Body of pancreas (tissue), 4 donors: ENCODE measurements around the gene SAMD13. TPM values are rescaled to one million over a fixed set of nuclear protein-coding genes. Genes with fewer than 3 reads are reported as not detected.

Source experiments
- ATAC-seq: fragments of 150-250 bp; one replicate; pipeline ENCODE4 v1.9.1; 2016
- DNase-seq, 4 donors: peaks; one replicate each; pipeline ENCODE4 v3.0.0-alpha.2; 2019
- H3K27ac ChIP-seq, 4 donors: fragments of 200-600 bp; sonication (generic); 1 replicate in 3 of 4; 2 replicates in 1 of 4; pipeline versions ENCODE4 v1.5.1 to v1.6.1; 2016 to 2019; ENCODE audit warnings: mild to moderate bottlenecking in 1 of 4, mixed read lengths in 1 of 4, moderate library complexity in 1 of 4
- H3K27me3 ChIP-seq, 2 donors: fragments of 200-600 bp; sonication (generic); one replicate each; pipeline ENCODE4 v1.6.0; 2016; ENCODE audit warnings: mild to moderate bottlenecking in 1 of 2
- H3K36me3 ChIP-seq, 2 donors: fragments of 200-600 bp; sonication (generic); replicated peaks in 1 of 2; 2 replicates each; pipeline ENCODE4 v1.5.1; 2016; ENCODE audit warnings: low read depth in 2 of 2; ENCODE audit not compliant: insufficient read depth in 1 of 2
- H3K4me1 ChIP-seq: fragments of 200-600 bp; sonication (generic); one replicate; pipeline ENCODE4 v1.6.0; 2016
- H3K4me3 ChIP-seq, 2 donors: fragments of 200-600 bp; sonication (generic); 1 replicate in 1 of 2; 2 replicates in 1 of 2; pipeline ENCODE4 v1.5.1; 2016 to 2019
- H3K9me3 ChIP-seq, 3 donors: fragments of 200-600 bp; sonication (generic); 1 replicate in 2 of 3; 2 replicates in 1 of 3; pipeline ENCODE4 v1.5.1; 2016
- CTCF ChIP-seq, 7 experiments: fragments of 450-650 bp in 4 of 7; fragments of 200-600 bp in 3 of 7; sonication (generic) in 3 of 7; IDR thresholded peaks; one replicate each; pipeline ENCODE4 v1.5.1; 2016 to 2019; ENCODE audit warnings: antibody characterized with exemption in 7 of 7
- POLR2A ChIP-seq, 3 donors: fragments of 450-650 bp; IDR thresholded peaks; one replicate each; pipeline ENCODE4 v1.6.1; 2016; ENCODE audit warnings: antibody characterized with exemption in 3 of 3, mild to moderate bottlenecking in 2 of 3
- WGBS, 2 donors: methylation state at CpG; one replicate each; pipeline ENCODE4 v1.1.5; 2017; 5-methylcytosine and 5-hydroxymethylcytosine counted together
- intact Hi-C: fragments of 100-400 bp; cut with DNase I; formaldehyde crosslinking; loops from one replicate; pipeline ENCODE4 v1.15.1; 2023
- total RNA-seq, 2 donors: library from RNA; depleted of rRNA; stranded (reverse); fragments of >200 nt; gene quantifications; one replicate each; pipeline ENCODE4 v1.1.0, GENCODE V29; 2016

Gene SAMD13
- total RNA-seq, 2 donors from 2014 or later: 0.66 to 1.3 TPM

GRCh38 chr1:84376000-84376910 lies 74.7 kb downstream of the SAMD13 start:
- TF ChIP-seq CTCF (IDR thresholded peaks at IDR 0.05) (no peak), POLR2A (IDR thresholded peaks at IDR 0.05) (no peak)
- no peaks in the 10 kb centered on the region for H3K9me3 ChIP-seq
- H3K36me3 ChIP-seq: no peaks in the 10 kb centered on the region
- H3K4me3 ChIP-seq: no peak overlapping the region
- peaks cover 8% of the 10 kb centered on the region for H3K4me1 ChIP-seq
- DNase-seq: no peak
- intact Hi-C loops: no loop called here
- no peak for ATAC-seq
- 88 to 89% methylated on average over 7 of the region's 7 CpGs for WGBS, 2 donors
- H3K27me3 ChIP-seq: no peaks in the 10 kb centered on the region
- H3K27ac ChIP-seq: no peak overlapping the region

- Histone ChIP-seq H3K4me3 (no peak overlapping the region), H3K36me3 (no peaks in the 10 kb centered on the region), H3K27ac (no peak overlapping the region), H3K4me1 (peaks cover 8% of the 10 kb centered on the region), H3K9me3 (no peaks in the 10 kb centered on the region), H3K27me3 (no peaks in the 10 kb centered on the region)
- ATAC-seq (no peak), DNase-seq (peak in 2 of 4 donors; percentile 16 to 23)
- 38 to 47% methylated on average over 3 of the region's 3 CpGs for WGBS, 2 donors
- TF ChIP-seq CTCF (IDR thresholded peaks at IDR 0.05) (no peak), POLR2A (IDR thresholded peaks at IDR 0.05) (no peak)
- intact Hi-C loops: no loop called here
Measured at GRCh38 chr1:84377480-84378095, 76.1 kb downstream of the SAMD13 start.

DNA sequence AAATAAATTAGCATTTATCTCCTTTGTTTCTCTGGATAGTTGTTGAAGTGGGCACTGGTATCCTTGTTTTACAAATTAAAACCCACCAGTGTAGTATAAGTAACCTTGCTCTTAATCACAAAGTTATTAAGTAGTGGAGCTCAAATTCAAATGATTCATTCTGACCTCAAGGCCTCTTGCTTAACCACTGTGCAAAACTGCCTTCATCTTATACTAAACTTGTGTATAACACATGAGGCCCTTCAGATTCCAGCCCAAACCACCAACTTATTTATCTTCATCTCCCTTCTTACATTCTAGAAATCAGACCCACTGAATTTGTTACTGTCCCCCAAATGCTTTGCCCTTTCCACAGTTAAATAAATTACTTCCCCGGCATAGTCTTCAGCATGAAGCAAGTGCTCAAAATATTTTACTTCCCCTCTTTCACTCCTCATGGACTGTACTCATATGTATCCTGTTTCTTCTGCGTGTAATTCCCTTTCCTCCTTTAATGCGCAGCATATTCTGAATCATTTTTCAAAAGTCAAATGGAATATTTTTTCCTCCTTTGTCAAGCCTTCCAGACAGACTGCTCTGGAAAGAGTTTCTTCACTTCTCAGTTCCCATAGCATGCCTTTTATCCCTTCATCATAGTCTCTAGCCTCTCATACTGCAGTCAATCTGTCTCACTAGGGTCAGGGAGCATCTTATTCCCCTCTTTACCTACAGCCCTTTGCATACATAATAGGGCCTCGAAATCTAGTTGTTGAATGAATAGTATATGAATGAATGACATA lies 77.8 kb downstream of the SAMD13 start:
- Histone ChIP-seq H3K9me3 (no peaks in the 10 kb centered on the region), H3K27ac (no peak overlapping the region), H3K4me3 (no peak overlapping the region), H3K27me3 (no peaks in the 10 kb centered on the region), H3K36me3 (no peaks in the 10 kb centered on the region), H3K4me1 (peaks cover 8% of the 10 kb centered on the region)
- 85 to 88% methylated on average over 4 of the region's 4 CpGs for WGBS, 2 donors
- ATAC-seq: no peak
- no peak for DNase-seq
- TF ChIP-seq POLR2A (IDR thresholded peaks at IDR 0.05): no peak
- TF ChIP-seq CTCF (IDR thresholded peaks at IDR 0.05): no peak
- intact Hi-C loops: no loop called here

DNA sequence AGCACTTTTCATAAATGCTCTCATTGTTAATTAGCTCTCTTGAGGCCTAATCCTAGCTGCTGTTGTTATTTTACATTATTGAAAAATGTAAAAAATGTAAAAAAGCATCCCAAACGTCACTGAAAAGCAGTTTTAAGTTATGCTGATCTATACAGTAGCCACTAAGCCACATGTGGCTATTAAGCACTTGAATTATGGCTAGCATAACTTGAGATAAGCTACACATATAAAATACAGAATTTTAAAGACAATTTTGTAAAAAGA lies 78.3 kb downstream of the SAMD13 start:
- DNase-seq (no peak), ATAC-seq (no peak)
- TF ChIP-seq POLR2A (IDR thresholded peaks at IDR 0.05) (no peak), CTCF (IDR thresholded peaks at IDR 0.05) (no peak)
- WGBS, 2 donors: 59 to 72% methylated on average over 1 of the region's 1 CpG
- H3K4me3 ChIP-seq: no peak overlapping the region
- H3K27me3 ChIP-seq: no peaks in the 10 kb centered on the region
- intact Hi-C loops: no loop called here
- H3K4me1 ChIP-seq: peaks cover 8% of the 10 kb centered on the region
- H3K36me3 ChIP-seq: no peaks in the 10 kb centered on the region
- H3K9me3 ChIP-seq: no peaks in the 10 kb centered on the region
- no peak overlapping the region for H3K27ac ChIP-seq
